SKM-1 treated with dmso at 0.1 percent for 144 hours (cell line): ENCODE data around the gene TOP2B.

ENCODE experiments used
- DNase-seq: peaks from one replicate; lab custom pipeline; 2025; ENCODE audit not compliant: unreplicated experiment; lab: John Stamatoyannopoulos, UW

TOP2B gene

DNA sequence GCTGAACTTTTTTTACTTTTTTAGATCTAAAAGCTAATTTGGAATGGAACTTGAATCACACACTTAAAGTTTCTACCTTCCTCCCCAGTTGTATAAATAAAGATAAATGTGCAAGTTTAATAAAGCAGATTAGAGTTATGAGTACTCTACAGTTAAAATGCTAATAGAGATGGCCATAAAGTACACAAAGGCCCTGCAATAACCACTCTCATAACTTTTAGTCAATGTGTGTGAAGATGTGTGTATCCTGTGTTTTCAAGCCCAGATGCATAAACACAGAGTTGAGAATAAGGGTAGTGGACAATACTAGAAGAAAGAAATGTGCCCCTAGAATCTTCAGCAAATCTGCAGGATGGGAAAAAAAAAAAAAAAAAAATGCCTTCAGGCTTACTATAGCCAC lies 45.3 kb downstream of the TOP2B start:
- no peak for DNase-seq

DNA sequence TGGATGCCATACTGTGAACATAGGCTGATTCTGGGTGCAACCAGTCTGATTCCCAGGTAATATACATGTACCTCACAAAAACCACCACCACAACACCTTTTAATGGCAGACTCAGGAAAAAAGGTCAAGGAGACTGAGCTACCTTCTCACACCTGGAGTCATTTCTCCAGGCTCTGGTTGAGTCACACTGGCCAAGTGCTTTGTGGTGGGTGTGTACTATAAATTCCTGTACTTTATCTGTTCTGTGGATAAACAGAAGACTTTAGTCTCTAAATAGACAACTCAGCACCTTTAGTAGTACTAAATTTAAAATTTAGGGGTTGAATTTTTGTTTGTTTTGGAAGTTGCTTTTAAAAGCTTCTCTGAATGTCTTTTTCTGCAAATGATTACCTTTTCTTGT lies 46.7 kb downstream of the TOP2B start:
- DNase-seq, result no peak

DNA sequence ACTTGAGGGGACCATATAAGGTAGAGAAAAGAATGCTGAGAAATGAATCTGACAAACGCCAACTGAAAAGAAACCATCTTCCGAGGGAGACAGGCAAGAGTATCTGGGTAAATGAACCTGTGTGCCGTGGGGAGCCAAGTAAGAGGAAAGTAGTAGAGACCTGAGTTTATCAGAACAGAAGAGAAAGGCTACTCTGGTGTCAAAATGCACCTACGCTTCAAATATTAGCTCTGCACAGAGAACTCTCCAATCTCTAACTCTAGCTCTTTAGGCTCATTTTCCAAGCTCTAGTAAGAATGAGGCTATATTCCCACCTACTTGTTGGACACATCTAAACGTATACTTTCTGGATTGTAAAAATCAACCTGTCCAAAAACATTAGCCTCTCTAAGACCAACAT lies 53.5 kb downstream of the TOP2B start:
- DNase-seq, result no peak

DNA sequence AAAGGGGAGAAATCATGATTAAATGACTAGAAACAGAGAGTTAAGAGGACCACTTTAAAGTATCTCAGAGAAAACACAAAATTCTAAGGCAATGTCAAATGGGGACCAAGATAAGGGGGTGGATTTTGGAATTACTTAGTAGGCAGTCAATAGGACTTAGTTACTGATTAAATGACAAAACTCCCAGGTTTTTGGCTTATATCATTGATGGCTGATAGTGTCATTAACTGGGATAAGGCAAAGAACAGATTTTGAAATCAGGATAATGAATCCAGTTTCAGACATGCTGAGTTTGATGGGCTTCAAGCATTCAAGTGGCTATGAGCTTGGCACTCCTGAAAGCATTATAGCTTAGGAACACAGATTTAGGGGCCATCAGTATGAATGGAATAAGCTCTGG lies 53.9 kb downstream of the TOP2B start:
- no peak for DNase-seq

DNA sequence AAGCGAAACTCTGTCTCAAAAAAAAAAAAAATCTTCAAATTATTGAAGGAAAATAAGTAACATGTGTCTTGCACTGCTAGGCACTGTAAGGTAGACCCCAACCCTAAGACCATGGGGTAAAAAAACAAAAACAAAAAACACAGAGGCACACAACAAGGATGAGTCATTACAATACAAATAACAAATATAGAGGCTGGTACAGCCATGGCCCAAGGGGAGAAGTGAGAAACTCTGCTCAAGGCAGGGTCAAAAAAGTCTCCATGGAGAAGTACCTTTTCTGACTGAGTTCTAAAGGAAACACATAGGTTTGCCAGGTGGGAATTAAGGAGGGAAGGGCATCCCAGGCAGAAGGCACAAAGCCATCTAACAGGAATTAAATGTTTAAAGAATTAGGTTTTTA lies 54.5 kb downstream of the TOP2B start:
- DNase-seq, result no peak

DNA sequence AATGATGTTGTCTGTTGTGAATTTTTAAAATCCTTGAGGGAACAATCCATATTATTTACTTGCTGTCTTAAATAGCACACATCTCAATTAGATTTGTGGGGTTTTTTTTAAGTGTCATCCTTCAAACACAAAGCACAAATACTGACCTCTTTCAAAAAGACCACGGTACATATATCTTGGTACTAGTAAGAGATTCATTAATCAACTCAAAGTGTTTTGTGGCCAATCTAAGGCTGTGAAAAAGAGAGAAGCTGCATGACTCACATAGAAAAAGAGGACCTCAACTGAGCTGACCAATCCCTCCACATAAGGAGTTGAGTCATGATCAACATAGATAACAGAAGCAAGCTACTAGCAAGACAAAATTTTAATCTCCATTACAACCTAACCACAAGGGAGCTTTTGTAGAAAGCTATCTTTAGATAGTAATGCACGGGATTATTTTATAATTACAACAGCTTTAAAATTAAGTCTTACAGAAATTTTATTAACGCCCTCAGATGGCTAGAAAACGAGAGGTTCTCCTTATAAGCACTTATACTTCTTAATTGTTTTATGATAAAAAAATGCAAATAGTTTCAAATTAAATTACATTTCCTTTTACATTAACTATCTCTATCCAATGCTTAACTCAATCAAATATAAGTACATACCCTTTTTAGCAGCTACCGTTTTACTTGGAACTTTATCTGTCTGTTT lies 60.5 kb downstream of the TOP2B start:
- peak; percentile 95 for DNase-seq

DNA sequence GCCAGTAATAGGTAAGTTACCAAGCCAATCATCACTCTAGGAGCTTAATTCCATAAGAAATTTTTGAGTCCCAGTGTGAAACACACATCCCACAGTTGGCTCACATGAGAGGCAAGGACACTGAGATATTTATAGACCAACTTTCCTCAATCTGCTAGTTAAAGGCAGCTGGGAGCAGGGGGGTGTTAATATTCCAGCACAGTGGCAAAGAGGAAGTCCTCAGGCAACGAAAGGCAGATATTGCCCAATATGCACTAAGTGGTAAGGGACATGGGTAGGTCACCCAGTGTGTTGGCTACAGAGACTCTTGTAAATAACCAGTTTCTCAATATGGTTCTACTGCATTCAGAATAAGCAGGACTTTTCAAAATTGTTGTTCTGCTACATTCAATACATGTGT lies 61.0 kb downstream of the TOP2B start:
- DNase-seq, result peak; percentile 87

DNA sequence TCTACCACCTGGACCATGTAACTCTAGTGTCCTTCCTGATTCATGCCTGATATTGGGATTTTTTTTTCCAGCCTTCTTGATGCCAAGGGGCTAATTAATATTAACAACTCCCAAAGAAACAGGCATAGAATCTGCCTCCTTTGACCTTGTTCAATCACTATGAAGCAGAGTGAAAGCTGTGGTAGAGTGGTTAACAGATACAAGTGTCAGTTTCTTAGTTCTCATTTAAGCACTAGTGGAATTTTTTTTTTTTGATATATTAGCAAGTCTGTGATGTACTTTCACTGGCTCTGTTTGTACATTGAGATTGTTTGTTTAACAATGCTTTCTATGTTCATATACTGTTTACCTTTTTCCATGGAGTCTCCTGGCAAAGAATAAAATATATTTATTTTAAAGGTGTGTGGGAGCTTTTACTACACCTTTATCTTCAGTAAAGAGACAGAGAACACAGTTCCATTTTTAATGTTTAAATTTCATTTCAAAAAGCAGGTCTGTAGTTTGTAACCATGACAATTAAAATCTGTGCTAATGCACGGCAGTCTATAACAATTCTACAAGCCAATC lies 67.1 kb downstream of the TOP2B start:
- DNase-seq, result no peak

DNA sequence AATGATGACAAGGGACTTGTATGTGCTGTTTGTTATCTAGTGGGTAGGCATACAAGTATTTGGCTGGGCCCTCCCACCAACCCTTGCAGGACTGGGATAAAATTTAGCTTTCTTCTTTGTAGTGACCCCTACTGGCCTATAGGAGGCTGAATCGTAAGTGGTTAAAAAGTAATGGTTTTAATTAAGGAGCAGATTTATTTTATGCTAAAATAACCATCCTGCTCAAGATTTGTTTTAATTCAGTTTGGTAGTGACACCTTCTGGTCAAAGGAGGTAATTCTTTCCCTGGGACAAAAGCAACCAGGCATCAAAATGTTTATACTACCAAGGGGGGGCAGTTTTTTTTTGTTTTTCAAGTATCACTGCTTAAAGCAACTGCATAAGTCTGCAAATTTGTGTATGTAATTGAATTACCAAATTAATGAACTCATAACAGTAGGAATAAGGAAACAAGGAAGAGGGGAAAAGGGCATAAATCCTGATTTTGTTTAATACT lies 70.7 kb downstream of the TOP2B start:
- peak; percentile 30 for DNase-seq

DNA sequence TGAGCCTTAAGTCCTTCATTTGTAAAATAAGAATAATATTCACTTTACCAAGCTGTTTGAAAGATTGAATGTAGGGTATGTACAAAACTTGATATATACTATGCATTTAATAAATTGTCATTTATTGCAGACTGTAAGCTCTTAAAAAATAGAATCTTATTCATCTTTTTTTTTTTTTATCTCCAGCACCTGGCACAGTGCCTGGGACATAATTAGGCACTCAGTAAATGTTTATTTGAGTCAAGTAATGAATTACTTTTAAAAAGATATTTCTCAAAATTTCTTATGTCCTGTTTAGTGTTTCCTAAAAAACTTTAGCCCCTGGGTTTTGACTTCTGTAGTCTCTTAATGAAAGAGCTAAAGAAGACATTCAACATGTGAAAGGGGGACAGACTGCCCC lies 71.7 kb downstream of the TOP2B start:
- DNase-seq, result no peak

DNA sequence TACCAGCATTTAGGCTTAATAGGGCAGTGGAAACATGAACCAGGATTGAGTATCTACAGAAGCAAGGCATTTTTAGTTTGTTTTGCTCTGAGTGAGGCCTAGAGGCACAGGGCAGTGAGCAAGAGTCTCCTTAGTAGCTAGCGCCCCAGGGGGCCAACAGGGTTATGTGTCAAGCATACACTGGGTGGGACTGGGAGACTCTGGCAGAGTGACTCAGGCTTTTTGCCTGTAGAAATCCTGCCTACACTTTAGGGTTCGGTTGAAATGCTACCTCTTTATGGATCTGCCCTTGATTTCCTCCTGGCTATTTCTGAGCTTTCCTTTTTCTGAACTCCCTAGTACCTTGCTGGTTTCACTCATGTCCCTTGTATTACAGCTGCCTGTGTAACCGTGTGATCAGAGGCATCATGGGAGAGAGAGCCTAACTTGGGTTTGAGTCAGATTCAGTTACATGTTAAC lies 72.2 kb downstream of the TOP2B start:
- DNase-seq, result no peak

DNA sequence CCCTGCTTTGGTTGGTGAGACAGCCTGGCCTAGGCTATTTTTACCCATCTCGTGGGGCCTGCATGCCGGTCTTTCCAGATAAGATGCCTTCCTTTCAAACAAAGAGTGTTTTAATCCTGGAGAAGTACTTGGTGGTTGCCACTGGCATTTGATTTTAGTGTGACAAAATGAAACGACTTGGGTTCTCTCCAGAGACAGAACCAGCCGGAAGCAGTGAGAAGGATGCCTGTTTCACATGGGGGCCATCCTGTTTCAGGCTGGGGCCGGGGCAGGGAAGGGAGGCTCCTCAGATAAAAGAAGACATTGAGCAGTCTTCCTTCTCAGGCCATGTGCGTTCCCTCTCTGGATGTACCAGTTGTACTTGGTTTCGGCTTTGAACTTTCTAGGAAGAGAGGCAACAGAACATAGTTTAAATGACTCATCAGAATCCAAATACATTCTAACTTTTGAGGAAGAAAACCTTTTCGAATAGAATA lies 74.9 kb downstream of the TOP2B start:
- DNase-seq, result no peak

DNA sequence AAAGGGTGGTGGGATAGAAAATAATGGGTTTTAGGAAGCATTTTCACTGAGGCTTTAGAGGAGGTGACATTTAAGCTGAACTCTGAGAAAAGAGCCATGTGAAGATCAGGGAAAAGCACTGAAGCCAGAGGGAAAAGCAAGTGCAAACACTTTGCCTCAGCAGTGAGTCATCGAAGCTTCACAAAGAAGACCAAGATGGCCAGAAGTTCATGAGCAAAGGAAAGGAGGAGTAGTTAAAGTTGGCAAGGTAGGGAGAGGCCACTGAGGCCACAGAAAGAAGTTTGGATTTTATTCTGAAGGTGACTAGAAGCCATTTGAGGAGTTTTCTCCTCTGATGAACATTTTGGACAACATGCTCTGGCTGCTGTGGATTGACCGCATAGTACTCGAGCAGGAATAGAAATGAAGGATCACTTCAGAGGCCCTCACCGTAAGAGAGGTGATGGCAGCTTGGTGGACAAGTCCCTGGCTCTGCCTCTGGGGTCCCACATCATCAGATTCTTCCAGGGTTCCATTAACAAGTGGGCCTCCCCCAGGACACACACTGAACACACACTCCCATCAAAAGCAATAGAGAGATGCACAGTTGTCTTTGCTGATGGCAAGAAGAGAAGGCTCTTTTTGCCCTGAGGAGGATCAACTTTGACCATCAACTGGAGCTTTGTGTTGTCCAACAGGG lies 75.5 kb downstream of the TOP2B start:
- DNase-seq, result no peak

DNA sequence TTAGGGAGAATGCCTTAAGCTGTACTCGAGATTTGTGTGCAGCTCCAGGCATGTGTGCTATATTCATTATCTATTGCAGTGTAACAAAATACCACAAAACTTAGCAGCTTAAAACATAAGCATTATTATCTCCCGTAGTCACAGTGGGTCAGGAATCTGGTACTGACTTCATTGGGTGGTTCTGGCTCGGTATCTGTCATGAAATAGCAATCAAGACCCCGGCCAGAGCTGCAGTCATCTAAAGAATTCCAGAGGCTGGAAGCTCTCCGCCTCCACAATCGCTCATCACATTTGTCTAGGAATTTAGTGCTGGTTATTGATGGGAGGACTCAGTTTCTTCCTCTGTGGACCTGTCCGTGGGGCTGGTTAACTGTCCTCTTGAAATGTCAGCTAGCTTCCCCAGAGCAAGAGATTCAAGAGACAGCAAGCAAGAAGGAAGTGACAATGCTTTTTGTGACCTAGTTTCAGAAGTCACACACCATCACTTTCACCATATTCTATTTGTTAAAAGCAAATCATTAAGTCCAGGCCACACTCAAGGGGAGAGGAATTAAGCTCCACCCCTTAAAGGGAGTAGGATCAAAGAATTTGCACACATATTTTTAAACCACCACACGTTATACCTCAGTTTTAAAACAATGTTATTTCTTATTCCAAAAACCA lies 76.1 kb downstream of the TOP2B start:
- DNase-seq, result no peak

DNA sequence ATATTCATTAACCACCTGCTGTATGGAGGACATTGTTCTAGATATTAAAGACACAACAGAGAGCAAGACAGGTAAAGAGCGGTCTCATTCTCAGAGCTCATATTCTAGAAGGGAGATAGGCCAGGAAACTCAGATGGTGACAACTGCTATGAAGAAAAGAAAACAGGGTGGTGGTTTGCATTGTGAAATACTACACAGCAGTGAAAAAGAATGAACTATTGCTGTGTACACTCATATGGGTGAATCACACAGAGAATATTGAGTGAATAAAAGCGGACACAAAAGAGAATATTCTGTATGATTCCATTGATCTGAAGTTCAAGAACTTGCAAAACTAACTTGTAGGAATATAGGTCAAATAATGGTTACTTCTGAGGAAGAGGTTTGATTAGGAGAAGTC lies 76.7 kb downstream of the TOP2B start:
- DNase-seq, result no peak

DNA sequence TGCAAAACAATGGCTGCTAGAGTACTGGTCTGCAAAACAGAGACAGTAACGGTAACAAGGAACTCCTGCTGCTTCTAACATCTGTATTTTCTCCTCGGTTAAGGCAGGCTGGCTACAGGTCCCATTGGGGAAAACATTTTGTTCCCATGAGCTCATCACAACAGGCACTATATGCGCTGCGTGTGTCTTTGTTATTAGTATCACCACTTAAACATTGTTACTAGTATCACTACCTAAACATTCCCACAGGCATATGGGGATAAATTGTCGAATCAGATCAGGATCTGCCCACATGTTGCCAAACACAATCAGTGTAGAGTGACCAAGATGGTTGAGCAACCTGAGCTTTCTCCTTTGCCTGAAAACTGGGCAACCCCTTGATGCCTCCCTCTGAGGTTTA lies 77.2 kb downstream of the TOP2B start:
- DNase-seq, result no peak

DNA sequence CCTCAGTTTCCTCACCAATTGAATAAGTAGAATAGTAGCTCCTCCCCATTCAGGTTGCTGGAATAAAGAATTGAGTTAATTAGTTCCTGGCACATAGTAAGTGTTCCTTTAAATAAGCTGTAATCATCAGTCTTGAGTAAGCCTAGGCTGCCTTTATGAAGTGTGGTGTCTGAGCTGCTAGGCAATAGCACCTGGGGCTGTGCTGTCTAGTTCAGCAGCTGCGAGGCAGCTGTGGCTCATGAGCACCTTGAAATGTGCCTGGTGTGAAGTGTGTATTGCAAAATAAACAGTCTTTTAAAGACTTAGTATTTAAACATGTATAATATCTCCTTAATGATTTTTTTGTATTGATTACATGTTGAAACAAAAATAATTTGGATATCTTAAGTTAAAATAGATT lies 77.6 kb downstream of the TOP2B start:
- DNase-seq, result no peak

DNA sequence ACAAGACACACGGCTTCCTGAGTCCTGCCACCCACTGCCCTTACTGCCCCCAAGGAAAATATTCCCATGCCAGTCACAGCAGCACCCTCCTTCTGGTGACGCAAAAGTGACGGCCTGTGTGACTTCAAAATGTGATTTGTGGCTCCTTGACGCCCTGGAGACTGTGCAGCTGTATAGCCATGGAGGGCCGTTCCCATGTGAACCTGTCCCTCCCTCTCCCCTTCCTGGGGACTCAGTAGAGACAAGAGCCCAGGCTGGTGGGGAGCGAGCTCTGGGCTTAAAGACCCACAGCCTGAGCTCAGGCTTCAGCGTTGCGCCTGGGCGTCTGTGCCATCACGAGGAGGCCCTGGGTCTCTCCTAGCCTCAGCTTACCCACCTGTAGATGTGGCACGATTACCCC lies 78.2 kb downstream of the TOP2B start:
- DNase-seq, result no peak

DNA sequence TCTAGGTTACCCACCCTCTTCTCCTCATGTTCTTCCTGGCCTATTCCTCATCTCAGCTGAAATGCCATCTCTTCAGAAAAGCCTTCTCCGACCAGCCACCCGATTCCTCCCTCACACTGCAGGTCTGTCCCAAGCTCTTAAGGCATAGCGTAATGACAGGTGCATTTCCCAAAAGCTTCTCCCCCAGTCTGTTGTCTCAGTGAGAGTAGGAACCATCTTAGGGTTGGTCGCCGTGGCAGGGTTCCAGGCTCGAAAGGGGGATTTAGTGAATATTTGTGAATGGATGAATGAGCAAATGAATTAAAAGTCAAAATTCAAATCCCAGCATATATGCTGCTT lies 78.6 kb downstream of the TOP2B start:
- no peak for DNase-seq

DNA sequence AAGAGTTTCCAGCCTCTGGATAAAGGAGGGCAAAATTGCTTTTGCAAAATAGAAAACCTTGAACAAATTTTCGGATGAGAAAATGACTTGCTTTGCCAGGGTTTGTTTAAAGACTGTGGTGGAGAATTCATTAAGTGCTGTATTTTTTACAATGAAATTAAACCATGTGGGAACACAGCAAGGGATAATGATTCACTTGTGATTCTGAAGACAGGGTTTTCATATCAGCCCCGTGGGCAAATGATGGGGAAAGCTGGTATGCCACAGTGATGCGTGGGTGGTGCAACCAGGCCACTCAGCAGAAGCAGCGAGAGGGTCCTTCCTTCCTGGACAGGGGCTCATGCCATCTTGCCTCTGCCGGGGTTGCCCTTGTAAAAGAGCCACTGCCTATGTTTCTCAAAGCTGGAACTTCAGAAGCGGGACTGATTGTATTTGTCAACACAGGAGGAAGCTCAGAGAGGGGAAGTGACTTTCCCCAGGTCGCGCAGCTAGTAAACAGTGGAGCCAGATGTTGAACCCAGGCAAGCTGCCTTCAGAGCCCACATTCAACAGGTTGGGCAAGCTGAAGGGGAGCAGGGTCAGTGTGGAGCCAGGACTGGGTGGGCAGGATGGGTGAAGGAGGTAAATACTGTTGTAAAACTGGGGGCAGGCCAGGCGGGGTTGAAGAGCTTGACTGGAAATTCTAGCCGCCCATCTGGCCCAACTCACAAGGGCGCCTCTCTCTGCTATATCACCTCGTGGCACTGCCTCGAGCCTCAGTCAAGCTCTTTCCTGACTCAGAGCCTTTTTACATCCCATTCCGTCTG lies 79.1 kb downstream of the TOP2B start:
- DNase-seq, result no peak
